COLO668 (cell line): ENCODE data around the gene TMEM25.
A peak's percentile ranks its signal among the peaks of the same experiment; 100 is the strongest.
"Not testable (repeated sequence)": the region's sequence is repeated elsewhere in the genome, so short reads cannot be mapped to it uniquely, and the experiment has no call there.

Source experiments
- DNase-seq: peaks from one replicate; lab custom pipeline; 2025; ENCODE audit not compliant: unreplicated experiment; lab: John Stamatoyannopoulos, UW

Gene TMEM25

DNA sequence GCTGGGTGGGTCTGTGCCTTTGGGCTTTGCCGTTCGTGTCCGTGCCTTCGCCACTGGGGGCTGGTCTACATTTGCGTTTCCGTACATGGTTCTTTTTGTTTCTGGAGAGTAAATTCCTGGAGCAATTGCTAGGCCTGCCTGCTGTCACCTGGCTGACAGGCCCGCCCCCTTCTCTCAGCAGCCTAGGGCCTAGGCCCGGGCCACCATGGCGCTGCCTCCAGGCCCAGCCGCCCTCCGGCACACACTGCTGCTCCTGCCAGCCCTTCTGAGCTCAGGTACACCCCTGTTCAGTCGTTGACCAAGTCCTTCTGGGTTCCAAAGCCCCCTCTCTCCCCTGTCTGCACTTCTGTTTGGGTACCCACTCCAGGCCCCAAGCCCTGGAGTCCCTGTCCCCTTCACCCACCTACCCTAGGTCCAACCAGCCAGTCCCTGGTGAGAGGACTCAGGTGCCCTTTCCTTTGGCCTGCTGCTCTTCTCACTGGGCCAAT, 649 bp downstream of the TMEM25 start:
- no peak for DNase-seq

DNA sequence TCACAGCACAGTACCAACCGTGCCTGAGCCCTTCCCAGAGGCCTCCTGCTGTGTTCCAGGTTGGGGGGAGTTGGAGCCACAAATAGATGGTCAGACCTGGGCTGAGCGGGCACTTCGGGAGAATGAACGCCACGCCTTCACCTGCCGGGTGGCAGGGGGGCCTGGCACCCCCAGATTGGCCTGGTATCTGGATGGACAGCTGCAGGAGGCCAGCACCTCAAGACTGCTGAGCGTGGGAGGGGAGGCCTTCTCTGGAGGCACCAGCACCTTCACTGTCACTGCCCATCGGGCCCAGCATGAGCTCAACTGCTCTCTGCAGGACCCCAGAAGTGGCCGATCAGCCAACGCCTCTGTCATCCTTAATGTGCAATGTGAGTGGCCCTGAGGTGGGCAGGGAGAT, 1.1 kb downstream of the TMEM25 start:
- DNase-seq = no peak

DNA sequence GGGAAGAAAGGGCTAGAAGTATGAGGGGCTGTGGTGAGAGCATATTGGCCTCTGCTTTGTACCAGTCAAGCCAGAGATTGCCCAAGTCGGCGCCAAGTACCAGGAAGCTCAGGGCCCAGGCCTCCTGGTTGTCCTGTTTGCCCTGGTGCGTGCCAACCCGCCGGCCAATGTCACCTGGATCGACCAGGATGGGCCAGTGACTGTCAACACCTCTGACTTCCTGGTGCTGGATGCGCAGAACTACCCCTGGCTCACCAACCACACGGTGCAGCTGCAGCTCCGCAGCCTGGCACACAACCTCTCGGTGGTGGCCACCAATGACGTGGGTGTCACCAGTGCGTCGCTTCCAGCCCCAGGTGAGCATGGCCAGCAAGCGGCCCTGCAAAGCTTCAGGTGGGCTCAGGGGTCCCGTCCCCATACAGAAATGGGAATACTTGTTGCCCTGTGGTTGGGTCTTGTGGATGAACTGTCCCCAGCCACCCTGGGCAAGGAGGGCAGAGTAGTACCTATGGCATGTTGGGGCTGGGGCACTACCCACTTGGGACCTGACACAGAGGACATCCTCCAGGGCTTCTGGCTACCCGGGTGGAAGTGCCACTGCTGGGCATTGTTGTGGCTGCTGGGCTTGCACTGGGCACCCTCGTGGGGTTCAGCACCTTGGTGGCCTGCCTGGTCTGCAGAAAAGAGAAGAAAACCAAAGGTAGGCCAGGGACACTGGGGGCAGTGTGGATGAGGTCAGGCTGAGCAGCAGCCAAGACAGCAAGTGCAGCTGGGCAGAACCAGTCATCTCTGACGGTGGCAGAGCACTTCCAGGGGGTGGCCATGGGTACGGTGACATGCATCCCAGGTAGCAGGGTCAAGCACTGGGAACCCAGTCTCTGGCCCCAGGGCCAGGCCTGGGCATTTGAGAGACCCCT, 2.1 kb downstream of the TMEM25 start:
- no peak for DNase-seq

DNA sequence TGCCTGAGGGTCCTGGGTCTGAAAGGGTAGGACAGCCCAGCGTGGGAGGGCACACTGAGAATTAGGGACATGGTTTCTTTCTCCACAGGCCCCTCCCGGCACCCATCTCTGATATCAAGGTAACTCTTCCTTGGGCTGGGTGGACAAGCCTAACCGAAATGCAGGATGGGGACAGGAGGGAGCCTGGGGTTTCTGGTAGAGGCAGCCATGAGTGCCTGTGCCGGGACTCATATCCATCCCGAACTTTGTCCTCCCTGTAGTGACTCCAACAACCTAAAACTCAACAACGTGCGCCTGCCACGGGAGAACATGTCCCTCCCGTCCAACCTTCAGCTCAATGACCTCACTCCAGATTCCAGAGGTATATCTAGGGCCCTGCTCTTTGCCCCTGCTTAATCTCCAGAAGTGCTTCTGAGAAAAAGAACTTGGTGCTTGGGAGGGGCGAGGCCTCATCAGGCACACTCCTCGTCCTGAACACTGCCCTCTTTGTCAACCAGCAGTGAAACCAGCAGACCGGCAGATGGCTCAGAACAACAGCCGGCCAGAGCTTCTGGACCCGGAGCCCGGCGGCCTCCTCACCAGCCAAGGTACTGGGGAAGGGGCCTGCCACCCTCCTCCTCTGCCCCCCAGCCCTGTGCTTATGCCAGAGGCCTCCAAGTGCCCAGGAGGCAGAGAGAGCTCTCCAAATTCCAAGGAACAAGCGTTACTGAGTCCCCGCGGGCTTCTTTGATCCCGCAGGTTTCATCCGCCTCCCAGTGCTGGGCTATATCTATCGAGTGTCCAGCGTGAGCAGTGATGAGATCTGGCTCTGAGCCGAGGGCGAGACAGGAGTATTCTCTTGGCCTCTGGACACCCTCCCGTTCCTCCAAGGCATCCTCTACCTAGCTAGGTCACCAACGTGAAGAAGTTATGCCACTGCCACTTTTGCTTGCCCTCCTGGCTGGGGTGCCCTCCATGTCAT, 3.1 kb downstream of the TMEM25 start:
- DNase-seq = no peak

DNA sequence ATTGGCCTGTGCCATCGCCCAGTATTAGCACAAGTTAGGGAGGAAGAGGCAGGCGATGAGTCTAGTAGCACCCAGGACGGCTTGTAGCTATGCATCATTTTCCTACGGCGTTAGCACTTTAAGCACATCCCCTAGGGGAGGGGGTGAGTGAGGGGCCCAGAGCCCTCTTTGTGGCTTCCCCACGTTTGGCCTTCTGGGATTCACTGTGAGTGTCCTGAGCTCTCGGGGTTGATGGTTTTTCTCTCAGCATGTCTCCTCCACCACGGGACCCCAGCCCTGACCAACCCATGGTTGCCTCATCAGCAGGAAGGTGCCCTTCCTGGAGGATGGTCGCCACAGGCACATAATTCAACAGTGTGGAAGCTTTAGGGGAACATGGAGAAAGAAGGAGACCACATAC, 4.3 kb downstream of the TMEM25 start:
- DNase-seq = no peak

GRCh38 chr11:118536726-118537125, 5.7 kb downstream of the TMEM25 start:
- DNase-seq = no peak

DNA sequence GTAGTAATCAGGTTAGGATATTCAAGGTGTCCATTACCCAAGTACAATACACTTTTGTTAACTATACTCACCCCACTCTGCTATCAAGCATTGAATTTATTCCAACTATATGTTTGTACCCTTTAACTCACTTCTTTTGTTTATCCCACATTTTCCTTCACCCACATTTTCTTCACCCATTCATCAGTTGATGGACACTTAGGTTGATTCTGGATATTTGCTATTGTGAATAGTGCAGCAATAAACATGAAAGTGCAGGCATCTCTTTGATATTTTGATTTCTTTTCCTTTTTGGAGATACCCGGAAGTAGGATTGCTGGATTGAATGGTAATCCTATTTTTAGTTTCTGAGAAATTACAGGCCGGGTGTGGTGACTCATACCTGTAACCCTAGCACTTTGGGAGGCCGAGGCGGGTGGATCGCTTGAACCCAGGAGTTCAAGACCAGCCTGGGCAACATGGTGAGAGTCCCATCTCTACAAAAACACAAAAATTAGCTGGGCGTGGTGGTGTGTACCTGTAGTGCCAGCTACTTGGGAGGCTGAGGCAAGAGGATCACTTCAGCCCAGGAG, 6.5 kb downstream of the TMEM25 start:
- no peak for DNase-seq

- no peak for DNase-seq
These were observed 13.1 kb downstream of the TMEM25 start for GRCh38 chr11:118544010-118544646.

DNA sequence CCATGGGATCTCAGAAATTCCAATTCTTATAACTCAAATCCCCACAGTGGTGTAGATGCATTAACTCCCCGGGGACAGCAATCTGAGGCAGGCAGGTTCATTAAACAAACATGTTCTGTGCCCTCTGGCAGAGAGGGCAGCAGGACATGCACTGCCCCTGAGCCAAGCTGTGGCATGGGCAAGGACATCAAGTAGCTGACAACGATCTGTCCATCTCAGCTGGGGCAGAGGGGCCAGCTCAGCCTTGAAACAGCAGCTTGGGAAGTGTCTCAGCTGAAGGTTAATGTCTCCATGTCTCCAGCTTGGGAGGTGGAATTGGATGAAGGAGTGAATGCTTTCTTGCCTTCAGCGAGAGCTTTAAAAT, 13.6 kb downstream of the TMEM25 start:
- no peak for DNase-seq

DNA sequence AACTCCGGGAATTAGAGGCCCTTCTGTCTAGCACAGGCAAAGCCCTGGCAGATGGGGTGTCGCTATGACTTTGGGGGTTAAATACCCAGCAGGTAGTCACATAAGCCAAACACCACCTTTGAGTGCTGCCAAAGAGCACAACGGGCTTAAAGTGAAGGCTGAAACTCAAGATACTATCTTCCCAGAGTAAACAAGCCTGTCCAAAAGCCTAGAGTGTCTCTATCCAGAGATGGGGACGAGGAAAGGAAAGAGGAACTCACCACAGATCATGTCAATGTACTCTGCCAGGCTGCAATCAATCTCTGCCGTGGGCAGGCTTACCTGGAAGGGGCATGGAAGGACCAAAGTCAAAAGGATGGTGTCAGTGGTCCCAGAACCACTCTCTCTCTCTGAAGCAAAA, 14.5 kb downstream of the TMEM25 start:
- DNase-seq = no peak

- DNase-seq = no peak
These were observed 16.1 kb downstream of the TMEM25 start for GRCh38 chr11:118547132-118547531.

DNA sequence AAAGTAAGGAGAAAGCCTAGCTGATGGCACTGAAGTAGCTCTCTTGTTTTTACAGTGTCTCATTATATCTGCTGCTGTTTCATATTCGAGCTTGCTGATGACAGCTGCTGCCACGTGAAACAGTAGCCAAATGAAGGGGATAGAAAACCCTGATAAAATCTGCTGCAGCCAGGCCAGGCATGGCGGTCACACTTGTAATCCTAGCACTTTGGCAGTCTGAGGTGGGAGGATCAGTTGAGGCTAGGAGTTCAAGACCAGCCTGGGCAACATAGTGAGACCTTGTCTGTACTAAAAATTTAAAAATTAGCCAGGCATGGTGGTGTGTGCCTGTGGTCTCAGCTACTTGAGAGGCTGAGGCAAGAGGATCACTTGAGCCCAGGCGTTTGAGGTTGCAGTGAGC, 21.3 kb downstream of the TMEM25 start:
- no peak for DNase-seq

DNA sequence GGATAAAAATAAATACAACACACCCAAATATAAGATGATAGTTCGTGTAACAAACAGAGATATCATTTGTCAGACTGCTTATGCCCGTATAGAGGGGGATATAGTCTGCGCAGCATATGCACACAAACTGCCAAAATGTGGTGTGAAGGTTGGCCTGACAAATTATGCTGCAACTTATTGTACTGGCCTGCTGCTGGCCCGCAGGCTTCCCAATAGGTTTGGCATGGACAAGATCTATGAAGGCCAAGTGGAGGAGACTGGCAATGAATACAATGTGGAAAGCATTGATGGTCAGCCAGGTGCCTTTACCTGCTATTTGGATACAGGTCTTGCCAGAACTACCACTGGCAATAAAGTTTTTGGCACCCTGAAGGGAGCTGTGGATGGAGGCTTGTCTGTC, 29.8 kb downstream of the TMEM25 start:
- no peak for DNase-seq

GRCh38 chr11:118565051-118565450, 34.1 kb downstream of the TMEM25 start:
- no peak for DNase-seq

GRCh38 chr11:118569670-118570069, 38.7 kb downstream of the TMEM25 start:
- no peak for DNase-seq

DNA sequence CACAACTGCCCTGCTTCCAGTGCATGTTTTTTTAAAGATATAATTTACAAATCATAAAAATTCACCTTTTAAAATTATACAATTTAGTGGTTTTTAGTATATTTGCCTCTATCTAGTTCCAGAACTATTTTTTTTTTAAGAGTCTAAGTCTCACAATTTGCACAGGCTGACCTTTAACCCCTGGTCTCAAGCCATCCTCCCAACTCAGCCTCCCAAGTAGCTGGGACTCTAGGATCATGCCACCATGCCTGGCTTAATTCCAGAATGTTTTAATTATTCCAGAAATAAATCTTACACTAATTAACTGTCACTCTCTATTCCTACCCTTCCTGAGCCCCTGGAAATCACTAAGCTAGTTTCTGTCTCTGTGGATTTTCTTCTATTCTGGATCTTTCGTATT, 39.8 kb downstream of the TMEM25 start:
- no peak for DNase-seq

GRCh38 chr11:118571701-118572060, 40.7 kb downstream of the TMEM25 start:
- not testable (repeated sequence) for DNase-seq

DNA sequence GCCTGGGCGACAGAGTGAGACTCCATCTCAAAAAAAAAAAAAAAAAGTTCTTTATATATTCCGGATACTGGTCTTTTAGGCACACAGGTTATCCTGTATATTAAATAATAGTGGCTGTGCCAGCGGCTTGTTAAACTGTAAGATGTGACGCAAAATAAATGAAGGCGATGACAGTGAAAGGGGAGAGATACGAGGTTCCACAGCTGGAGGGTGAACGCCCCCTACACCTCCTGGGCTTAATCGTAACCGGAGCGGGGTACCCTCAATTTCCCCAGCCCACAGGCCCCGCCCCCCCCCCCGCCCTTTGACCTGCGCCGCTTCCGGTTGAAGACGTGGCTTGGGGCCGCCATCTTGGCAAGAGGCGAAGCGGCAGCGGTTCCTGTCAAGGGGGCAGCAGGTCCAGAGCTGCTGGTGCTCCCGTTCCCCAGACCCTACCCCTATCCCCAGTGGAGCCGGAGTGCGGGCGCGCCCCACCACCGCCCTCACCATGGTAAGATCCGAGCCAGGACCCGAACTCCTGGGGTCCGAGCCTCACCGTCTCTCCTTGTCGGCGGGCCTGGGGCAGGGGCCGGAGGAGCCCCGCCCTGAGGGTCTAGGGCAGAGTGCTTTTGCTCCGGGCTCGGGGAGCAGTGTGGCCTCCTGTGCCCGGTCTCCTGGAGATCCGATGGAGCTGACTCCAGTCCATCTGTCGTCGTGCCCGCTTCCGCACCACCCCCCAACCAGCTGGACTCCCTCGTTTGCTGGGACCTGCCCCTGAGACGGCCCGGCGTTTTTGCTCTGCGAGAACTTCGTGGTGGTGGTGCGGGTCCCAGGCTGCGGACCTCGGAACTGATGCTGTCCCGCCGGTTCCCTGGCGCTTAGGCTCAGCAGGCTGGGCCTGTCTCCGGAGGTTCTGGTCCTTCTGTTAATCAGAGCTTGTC, 41.3 kb downstream of the TMEM25 start, which contains the start of gene ARCN1:
ARCN1 (plus strand) TSS at position 349 of the 920 bp plus-strand sequence; CDS start at position 488, 139 bp downstream.
- DNase-seq = peak; percentile 77

GRCh38 chr11:118572981-118573550, 42.1 kb downstream of the TMEM25 start:
- DNase-seq = peak; percentile 9
